ENCODE measurements around the gene MACROD2. TPM values are rescaled to one million over a fixed set of nuclear protein-coding genes. Genes with fewer than 3 reads are reported as not detected.

MACROD2 gene
- total RNA-seq, 1 donor from 2014 or later: 2.5 TPM

DNA sequence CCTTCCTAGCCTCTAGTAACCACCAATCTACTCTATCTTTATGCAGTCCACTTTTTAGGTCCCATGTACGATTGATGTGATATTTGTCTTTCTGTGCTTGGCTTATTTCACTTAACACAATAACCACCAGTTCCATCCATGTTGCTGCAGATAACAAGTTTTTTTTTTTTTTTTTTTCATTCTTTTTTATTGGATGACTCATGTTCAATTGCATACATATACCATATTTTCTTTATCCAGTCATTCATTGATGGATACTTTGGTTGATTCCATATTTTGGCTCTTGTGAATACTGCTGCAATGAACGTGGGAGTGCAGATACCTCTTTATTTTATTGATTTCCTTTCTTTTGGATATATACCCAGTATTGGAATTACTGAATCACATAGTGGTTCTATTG, 942.5 kb downstream of the MACROD2 start:
- H3K4me1 Mint-ChIP-seq (ENCODE audit: unreplicated experiment): peaks cover 11% of the 10 kb centered on the region
- H3K27ac Mint-ChIP-seq (ENCODE audit: unreplicated experiment): no peak overlapping the region
- DNase-seq (ENCODE audit: extremely low spot score, unreplicated experiment): no peak
- no peaks in the 10 kb centered on the region for H3K36me3 Mint-ChIP-seq (ENCODE audit: unreplicated experiment)
- H3K4me3 Mint-ChIP-seq (ENCODE audit: unreplicated experiment): no peak overlapping the region
- TF ChIP-seq, protein P1, sequence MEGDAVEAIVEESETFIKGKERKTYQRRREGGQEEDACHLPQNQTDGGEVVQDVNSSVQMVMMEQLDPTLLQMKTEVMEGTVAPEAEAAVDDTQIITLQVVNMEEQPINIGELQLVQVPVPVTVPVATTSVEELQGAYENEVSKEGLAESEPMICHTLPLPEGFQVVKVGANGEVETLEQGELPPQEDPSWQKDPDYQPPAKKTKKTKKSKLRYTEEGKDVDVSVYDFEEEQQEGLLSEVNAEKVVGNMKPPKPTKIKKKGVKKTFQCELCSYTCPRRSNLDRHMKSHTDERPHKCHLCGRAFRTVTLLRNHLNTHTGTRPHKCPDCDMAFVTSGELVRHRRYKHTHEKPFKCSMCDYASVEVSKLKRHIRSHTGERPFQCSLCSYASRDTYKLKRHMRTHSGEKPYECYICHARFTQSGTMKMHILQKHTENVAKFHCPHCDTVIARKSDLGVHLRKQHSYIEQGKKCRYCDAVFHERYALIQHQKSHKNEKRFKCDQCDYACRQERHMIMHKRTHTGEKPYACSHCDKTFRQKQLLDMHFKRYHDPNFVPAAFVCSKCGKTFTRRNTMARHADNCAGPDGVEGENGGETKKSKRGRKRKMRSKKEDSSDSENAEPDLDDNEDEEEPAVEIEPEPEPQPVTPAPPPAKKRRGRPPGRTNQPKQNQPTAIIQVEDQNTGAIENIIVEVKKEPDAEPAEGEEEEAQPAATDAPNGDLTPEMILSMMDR (IDR thresholded peaks at IDR 0.05): no peak
- H3K9me3 Mint-ChIP-seq (ENCODE audit: unreplicated experiment): peaks cover 17% of the 10 kb centered on the region
- peaks cover 5% of the 10 kb centered on the region for H3K27me3 Mint-ChIP-seq (ENCODE audit: unreplicated experiment)

DNA sequence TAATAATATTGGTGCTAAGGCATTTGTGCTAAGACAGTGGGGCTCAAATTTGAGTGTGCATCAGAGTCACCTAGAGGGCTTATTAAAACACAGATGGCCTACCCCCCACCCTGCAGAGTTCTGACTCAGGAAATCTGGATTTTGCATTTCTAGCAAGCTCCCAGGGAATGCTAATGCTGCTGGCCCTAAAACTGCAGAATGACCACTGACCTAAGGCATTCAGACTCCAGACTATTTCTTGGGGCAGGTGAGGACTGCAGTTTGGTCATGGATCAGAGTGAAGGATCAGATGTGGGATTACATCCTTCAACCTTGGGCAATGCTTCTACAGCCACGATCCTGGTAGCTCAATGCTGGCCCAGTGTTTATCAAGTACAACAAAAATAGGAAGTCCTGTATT, 952.2 kb downstream of the MACROD2 start:
- Mint-ChIP-seq H3K9me3 (ENCODE audit: unreplicated experiment) (no peaks in the 10 kb centered on the region), H3K27ac (ENCODE audit: unreplicated experiment) (no peak overlapping the region), H3K4me3 (ENCODE audit: unreplicated experiment) (no peak overlapping the region), H3K4me1 (ENCODE audit: unreplicated experiment) (peaks cover 11% of the 10 kb centered on the region), H3K36me3 (ENCODE audit: unreplicated experiment) (no peaks in the 10 kb centered on the region), H3K27me3 (ENCODE audit: unreplicated experiment) (peaks cover 10% of the 10 kb centered on the region)
- TF ChIP-seq, protein P1 (IDR thresholded peaks at IDR 0.05): no peak
- no peak for DNase-seq (ENCODE audit: extremely low spot score, unreplicated experiment)

GRCh38 chr20:14947946-14948345, 952.6 kb downstream of the MACROD2 start:
- no peaks in the 10 kb centered on the region for H3K9me3 Mint-ChIP-seq (ENCODE audit: unreplicated experiment)
- DNase-seq (ENCODE audit: extremely low spot score, unreplicated experiment): no peak
- H3K36me3 Mint-ChIP-seq (ENCODE audit: unreplicated experiment): no peaks in the 10 kb centered on the region
- peaks cover 6% of the 10 kb centered on the region for H3K27me3 Mint-ChIP-seq (ENCODE audit: unreplicated experiment)
- no peak overlapping the region for H3K4me3 Mint-ChIP-seq (ENCODE audit: unreplicated experiment)
- H3K27ac Mint-ChIP-seq (ENCODE audit: unreplicated experiment): no peak overlapping the region
- peaks cover 15% of the 10 kb centered on the region for H3K4me1 Mint-ChIP-seq (ENCODE audit: unreplicated experiment)
- TF ChIP-seq, protein P1 (IDR thresholded peaks at IDR 0.05): no peak

- TF ChIP-seq, protein P1 (IDR thresholded peaks at IDR 0.05): no peak
- Mint-ChIP-seq H3K27ac (ENCODE audit: unreplicated experiment) (no peak overlapping the region), H3K36me3 (ENCODE audit: unreplicated experiment) (no peaks in the 10 kb centered on the region), H3K4me3 (ENCODE audit: unreplicated experiment) (no peak overlapping the region), H3K9me3 (ENCODE audit: unreplicated experiment) (no peaks in the 10 kb centered on the region), H3K4me1 (ENCODE audit: unreplicated experiment) (peaks cover 15% of the 10 kb centered on the region), H3K27me3 (ENCODE audit: unreplicated experiment) (peaks cover 5% of the 10 kb centered on the region)
- DNase-seq (ENCODE audit: extremely low spot score, unreplicated experiment): no peak
These were observed 953.1 kb downstream of the MACROD2 start for GRCh38 chr20:14948416-14948815.

GRCh38 chr20:14950633-14951032, 955.3 kb downstream of the MACROD2 start:
- H3K36me3 Mint-ChIP-seq (ENCODE audit: unreplicated experiment): no peaks in the 10 kb centered on the region
- H3K4me3 Mint-ChIP-seq (ENCODE audit: unreplicated experiment): no peak overlapping the region
- H3K4me1 Mint-ChIP-seq (ENCODE audit: unreplicated experiment): peaks cover 15% of the 10 kb centered on the region
- H3K9me3 Mint-ChIP-seq (ENCODE audit: unreplicated experiment): no peaks in the 10 kb centered on the region
- no peaks in the 10 kb centered on the region for H3K27me3 Mint-ChIP-seq (ENCODE audit: unreplicated experiment)
- no peak for DNase-seq (ENCODE audit: extremely low spot score, unreplicated experiment)
- TF ChIP-seq, protein P1 (IDR thresholded peaks at IDR 0.05): no peak
- no peak overlapping the region for H3K27ac Mint-ChIP-seq (ENCODE audit: unreplicated experiment)

Data from osteocyte (in vitro differentiated cells).